Gastrocnemius medialis (tissue), 4 donors: ENCODE measurements around the gene ZNF638. TPM values are rescaled to one million over a fixed set of nuclear protein-coding genes. Genes with fewer than 3 reads are reported as not detected.

Experiments
- ATAC-seq, 2 donors: fragments of 150-250 bp; one replicate each; pipeline ENCODE4 v1.9.1; 2016
- DNase-seq, 2 donors: peaks; one replicate each; pipeline ENCODE4 v3.0.0-alpha.2; 2019
- H3K27ac ChIP-seq, 4 donors: fragments of 200-600 bp; sonication (generic); 1 replicate in 1 of 4; 2 replicates in 3 of 4; pipeline ENCODE4 v1.5.1; 2016 to 2018; ENCODE audit warnings: mild to moderate bottlenecking in 2 of 4, moderate library complexity in 1 of 4
- H3K27me3 ChIP-seq, 3 donors: fragments of 200-600 bp; sonication (generic) in 2 of 3; 1 replicate in 1 of 3; 2 replicates in 2 of 3; pipeline versions ENCODE4 v1.5.1 to v1.6.0; 2016 to 2019; ENCODE audit warnings: mild to moderate bottlenecking in 1 of 3, moderate library complexity in 1 of 3
- H3K36me3 ChIP-seq, 2 donors: fragments of 200-600 bp; sonication (generic) in 1 of 2; one replicate each; pipeline ENCODE4 v1.5.1; 2017 to 2018
- H3K4me1 ChIP-seq, 2 donors: fragments of 200-600 bp; sonication (generic) in 1 of 2; one replicate each; pipeline ENCODE4 v1.5.1; 2016 to 2017; ENCODE audit warnings: mild to moderate bottlenecking in 2 of 2
- H3K4me3 ChIP-seq, 4 donors: fragments of 200-600 bp; sonication (generic) in 3 of 4; 1 replicate in 1 of 4; 2 replicates in 3 of 4; pipeline ENCODE4 v1.5.1; 2016 to 2019; ENCODE audit warnings: mild to moderate bottlenecking in 2 of 4
- H3K9me3 ChIP-seq, 3 donors: fragments of 200-600 bp; sonication (generic) in 2 of 3; 1 replicate in 1 of 3; 2 replicates in 2 of 3; pipeline ENCODE4 v1.5.1; 2016 to 2019
- CTCF ChIP-seq, 5 experiments: fragments of 450-650 bp in 3 of 5; fragments of 200-600 bp in 2 of 5; sonication (generic) in 2 of 5; IDR thresholded peaks in 4 of 5; conservative IDR thresholded peaks in 1 of 5; 1 replicate in 4 of 5; 2 replicates in 1 of 5; pipeline ENCODE4 v1.5.1; 2016 to 2019; ENCODE audit warnings: antibody characterized with exemption in 5 of 5, mild to moderate bottlenecking in 3 of 5, moderate library complexity in 3 of 5
- POLR2A ChIP-seq, 2 donors: fragments of 450-650 bp; IDR thresholded peaks; one replicate each; pipeline ENCODE4 v1.6.1; 2017; ENCODE audit warnings: antibody characterized with exemption in 2 of 2, mild to moderate bottlenecking in 2 of 2, moderate library complexity in 2 of 2
- in situ Hi-C, 4 donors: fragments of 200-750 bp; cut with MboI; loops; one replicate each; pipeline versions ENCODE4 v1.15.0 to v1.8.0; 2017; ENCODE audit warnings: low sequenced_read_pairs in 4 of 4
- intact Hi-C: fragments of 100-400 bp; cut with DNase I; formaldehyde crosslinking; loops from one replicate; pipeline ENCODE4 v1.15.1; 2023; ENCODE audit warnings: low total_unique reads
- total RNA-seq, 4 donors: library from RNA; depleted of rRNA; stranded (reverse); fragments of >200 nt; gene quantifications; one replicate each; pipeline versions ENCODE4 v1.1.0 to v1.2.3, GENCODE V29; 2016

The ZNF638 gene
- total RNA-seq, 4 donors from 2014 or later = 69.7 to 152 (median 95.0) TPM

DNA sequence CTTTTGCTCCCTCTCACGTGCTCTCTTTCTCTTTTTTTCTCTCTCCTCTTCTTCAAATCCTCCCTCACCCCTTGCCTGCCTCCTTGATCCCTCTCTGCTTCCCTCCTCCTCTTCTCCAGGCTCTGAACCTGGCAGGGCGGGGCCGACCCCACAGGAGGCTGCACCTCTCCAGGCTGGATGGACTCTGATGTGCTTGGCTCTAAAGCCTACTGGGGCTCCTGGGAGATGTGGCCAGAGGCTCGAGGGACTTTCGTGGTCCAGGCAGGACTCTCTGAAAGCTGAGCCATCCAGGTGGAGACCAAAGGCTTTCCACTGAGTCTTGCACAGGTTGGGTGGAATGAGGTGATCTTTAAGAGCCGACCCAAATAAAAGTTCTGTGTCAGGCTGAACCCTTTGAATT, 147.2 kb downstream of the ZNF638 start:
- Histone ChIP-seq H3K9me3 (no peaks in the 10 kb centered on the region), H3K36me3 (peaks cover 0 to 36% of the 10 kb centered on the region in 2 donors), H3K4me1 (peaks cover 46 to 51% of the 10 kb centered on the region in 2 donors), H3K27me3 (no peaks in the 10 kb centered on the region), H3K4me3 (no peak overlapping the region), H3K27ac (peak overlapping the region in 1 of 4 donors; percentile 25)
- ATAC-seq (no peak), DNase-seq (no peak)
- TF ChIP-seq CTCF (IDR thresholded peaks at IDR 0.05 in 4 of 5, conservative IDR thresholded peaks at IDR 0.05 in 1 of 5) = no peak
- no peak for TF ChIP-seq POLR2A (IDR thresholded peaks at IDR 0.05)
- in situ Hi-C loops = no loop called here
- intact Hi-C loops = no loop called here

DNA sequence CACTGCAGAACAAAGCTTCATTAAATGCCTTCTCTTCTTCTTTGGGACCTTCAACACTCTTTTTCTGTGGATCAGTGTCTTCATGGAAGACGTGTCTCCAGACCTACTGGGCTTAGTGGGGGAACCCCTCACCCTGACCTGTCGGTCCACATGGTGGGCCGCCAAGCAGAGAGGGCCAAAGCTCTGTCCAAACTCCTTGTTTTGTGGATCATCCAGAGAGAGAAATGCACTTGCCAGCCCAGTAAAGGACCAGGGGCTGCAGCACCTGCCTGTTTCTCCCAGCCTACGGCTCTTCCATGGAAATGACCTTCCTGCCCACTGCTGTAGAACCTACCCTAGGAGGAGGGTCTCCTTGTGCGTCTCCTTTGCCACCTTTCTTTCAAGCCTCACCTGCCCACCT, 147.7 kb downstream of the ZNF638 start:
- in situ Hi-C loops = no loop called here
- ATAC-seq = no peak

GRCh38 chr2:71481111-71481510, 149.5 kb downstream of the ZNF638 start:
- Histone ChIP-seq H3K4me3 (no peak overlapping the region), H3K27me3 (no peaks in the 10 kb centered on the region), H3K9me3 (no peaks in the 10 kb centered on the region), H3K4me1 (peaks cover 23 to 29% of the 10 kb centered on the region in 2 donors), H3K27ac (no peak overlapping the region), H3K36me3 (peaks cover 0 to 45% of the 10 kb centered on the region in 2 donors)
- TF ChIP-seq POLR2A (IDR thresholded peaks at IDR 0.05) (no peak), CTCF (IDR thresholded peaks at IDR 0.05 in 4 of 5, conservative IDR thresholded peaks at IDR 0.05 in 1 of 5) (no peak)
- DNase-seq (no peak), ATAC-seq (no peak)
- in situ Hi-C loops (no loop called here), intact Hi-C loops (no loop called here)

More for the DNA sequence above, 147.7 kb downstream of the ZNF638 start:
- no peaks in the 10 kb centered on the region for H3K9me3 ChIP-seq
- no peak overlapping the region for H3K4me3 ChIP-seq
- no peak for TF ChIP-seq CTCF (IDR thresholded peaks at IDR 0.05 in 4 of 5, conservative IDR thresholded peaks at IDR 0.05 in 1 of 5)
- no peak for TF ChIP-seq POLR2A (IDR thresholded peaks at IDR 0.05)
- H3K27ac ChIP-seq = no peak overlapping the region
- H3K27me3 ChIP-seq = no peaks in the 10 kb centered on the region
- H3K4me1 ChIP-seq = peaks cover 41 to 46% of the 10 kb centered on the region in 2 donors
- peaks cover 0 to 41% of the 10 kb centered on the region in 2 donors for H3K36me3 ChIP-seq
- DNase-seq = no peak
- intact Hi-C loops = no loop called here

DNA sequence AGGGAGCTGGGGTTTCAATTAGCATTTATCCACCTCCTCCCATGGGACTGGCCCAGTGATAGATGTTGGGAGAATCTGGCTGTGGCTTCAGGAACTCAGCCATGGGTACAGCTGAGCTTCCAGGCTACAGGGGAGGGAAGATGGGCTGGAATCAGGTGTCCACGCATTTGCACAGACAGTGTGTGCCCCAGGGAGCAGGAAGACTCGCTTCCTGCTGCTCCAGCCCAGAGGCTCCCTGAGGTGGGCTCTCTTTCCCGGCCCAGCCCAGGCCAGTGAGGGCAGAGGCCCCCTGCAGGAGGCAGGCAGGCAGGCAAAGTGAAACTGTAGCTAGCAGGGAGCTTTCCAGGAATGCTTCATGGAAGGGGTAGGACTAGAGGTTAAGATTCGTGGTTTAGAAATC, 150.5 kb downstream of the ZNF638 start:
- in situ Hi-C loops (no loop called here), intact Hi-C loops (no loop called here)
- Histone ChIP-seq H3K4me1 (peaks cover 17 to 26% of the 10 kb centered on the region in 2 donors), H3K4me3 (no peak overlapping the region), H3K27me3 (no peaks in the 10 kb centered on the region), H3K27ac (no peak overlapping the region), H3K36me3 (peaks cover 0 to 45% of the 10 kb centered on the region in 2 donors), H3K9me3 (no peaks in the 10 kb centered on the region)
- DNase-seq = peak in 1 of 2 donors; percentile 11
- TF ChIP-seq POLR2A (IDR thresholded peaks at IDR 0.05) = no peak
- TF ChIP-seq CTCF (IDR thresholded peaks at IDR 0.05 in 4 of 5, conservative IDR thresholded peaks at IDR 0.05 in 1 of 5) = no peak
- ATAC-seq = no peak

GRCh38 chr2:71483246-71483645, 151.7 kb downstream of the ZNF638 start:
- Histone ChIP-seq H3K4me1 (peaks cover 10 to 14% of the 10 kb centered on the region in 2 donors), H3K27me3 (no peaks in the 10 kb centered on the region), H3K36me3 (peaks cover 0 to 45% of the 10 kb centered on the region in 2 donors), H3K27ac (no peak overlapping the region), H3K9me3 (no peaks in the 10 kb centered on the region), H3K4me3 (no peak overlapping the region)
- intact Hi-C loops = no loop called here
- DNase-seq (peak in 1 of 2 donors; percentile 5), ATAC-seq (no peak)
- no peak for TF ChIP-seq CTCF (IDR thresholded peaks at IDR 0.05 in 4 of 5, conservative IDR thresholded peaks at IDR 0.05 in 1 of 5)
- no peak for TF ChIP-seq POLR2A (IDR thresholded peaks at IDR 0.05)
- in situ Hi-C loops = no loop called here
